ENCODE measurements around the gene SORCS3. TPM values are rescaled to one million over a fixed set of nuclear protein-coding genes. Genes with fewer than 3 reads are reported as not detected.
"Not testable (repeated sequence)": the region's sequence is repeated elsewhere in the genome, so short reads cannot be mapped to it uniquely, and the experiment has no call there.

SORCS3 gene
- total RNA-seq, 1 donor from 2014 or later = 0.10 TPM

GRCh38 chr10:104686829-104687228 is 45.7 kb downstream of the SORCS3 start:
- intact Hi-C loops (cut with micrococcal nuclease) = no loop called here
- no peak for DNase-seq
- no peak for ATAC-seq

- no peak for ATAC-seq
- no peak for DNase-seq
- intact Hi-C loops (cut with micrococcal nuclease) = no loop called here
Measured at GRCh38 chr10:104688251-104689042, 47.4 kb downstream of the SORCS3 start.

GRCh38 chr10:104689105-104689504 is 48.0 kb downstream of the SORCS3 start:
- intact Hi-C loops (cut with micrococcal nuclease) = no loop called here
- no peak for DNase-seq
- ATAC-seq = no peak

- intact Hi-C loops (cut with micrococcal nuclease) = no loop called here
- DNase-seq = no peak
- ATAC-seq = no peak
Measured at GRCh38 chr10:104689547-104689946, 48.5 kb downstream of the SORCS3 start.

GRCh38 chr10:104690101-104690500 is 49.0 kb downstream of the SORCS3 start:
- no peak for DNase-seq
- intact Hi-C loops (cut with micrococcal nuclease) = no loop called here
- ATAC-seq = no peak

GRCh38 chr10:104690959-104691358 is 49.9 kb downstream of the SORCS3 start:
- DNase-seq = no peak
- ATAC-seq = no peak
- intact Hi-C loops (cut with micrococcal nuclease) = no loop called here

- DNase-seq = no peak
- no peak for ATAC-seq
- intact Hi-C loops (cut with micrococcal nuclease) = no loop called here
Measured at GRCh38 chr10:104694074-104694473, 53.0 kb downstream of the SORCS3 start.

GRCh38 chr10:104703262-104703661 is 62.2 kb downstream of the SORCS3 start:
- DNase-seq; intact Hi-C loops (cut with micrococcal nuclease); ATAC-seq: not testable (repeated sequence)

GRCh38 chr10:104706886-104707285 is 65.8 kb downstream of the SORCS3 start:
- ATAC-seq = no peak
- no peak for DNase-seq
- intact Hi-C loops (cut with micrococcal nuclease) = no loop called here

- peak; percentile 79 for ATAC-seq
- intact Hi-C loops (cut with micrococcal nuclease) = no loop called here
- DNase-seq = no peak
Measured at GRCh38 chr10:104707602-104708459, 66.7 kb downstream of the SORCS3 start.

GRCh38 chr10:104711302-104711721 is 70.2 kb downstream of the SORCS3 start:
- intact Hi-C loops (cut with micrococcal nuclease) = no loop called here
- peak; percentile 84 for ATAC-seq
- DNase-seq = no peak

- intact Hi-C loops (cut with micrococcal nuclease); DNase-seq; ATAC-seq: not testable (repeated sequence)
Measured at GRCh38 chr10:104730593-104730992, 89.5 kb downstream of the SORCS3 start.

GRCh38 chr10:104731192-104731591 is 90.1 kb downstream of the SORCS3 start:
- ATAC-seq (no peak), DNase-seq (no peak)
- intact Hi-C loops (cut with micrococcal nuclease) = no loop called here

GRCh38 chr10:104732222-104732621 is 91.1 kb downstream of the SORCS3 start:
- intact Hi-C loops (cut with micrococcal nuclease) = no loop called here
- DNase-seq (no peak), ATAC-seq (peak; percentile 81)

GRCh38 chr10:104734433-104734832 is 93.3 kb downstream of the SORCS3 start:
- ATAC-seq (no peak), DNase-seq (no peak)
- intact Hi-C loops (cut with micrococcal nuclease) = no loop called here

GRCh38 chr10:104735036-104735756 is 94.1 kb downstream of the SORCS3 start:
- ATAC-seq = peak; percentile 79
- peak; percentile 70 for DNase-seq
- intact Hi-C loops (cut with micrococcal nuclease) = no loop called here

- ATAC-seq (peak; percentile 73), DNase-seq (peak; percentile 43)
- intact Hi-C loops (cut with micrococcal nuclease) = no loop called here
Measured at GRCh38 chr10:104735757-104736391, 94.8 kb downstream of the SORCS3 start.

- intact Hi-C loops (cut with micrococcal nuclease) = no loop called here
- ATAC-seq (peak; percentile 72), DNase-seq (peak; percentile 40)
Measured at GRCh38 chr10:104741127-104741526, 100.0 kb downstream of the SORCS3 start.

- ATAC-seq = no peak
- no peak for DNase-seq
- intact Hi-C loops (cut with micrococcal nuclease) = no loop called here
Measured at GRCh38 chr10:104744052-104744451, 103.0 kb downstream of the SORCS3 start.
